Naive thymus-derived CD4-positive, alpha-beta T cell (primary cell): ENCODE results near the gene INPP5A. TPM values are rescaled to one million over a fixed set of nuclear protein-coding genes. Genes with fewer than 3 reads are reported as not detected.

Experiments used
- ATAC-seq: fragments of 150-1000 bp; cut with Tn5 transposase; 2 replicates; pipeline ENCODE4 v1.10.0; 2021; ENCODE audit warnings: mild to moderate bottlenecking, moderate library complexity
- CTCF ChIA-PET: fragments of 350-600 bp; sonication (Branson Sonifier 250); formaldehyde crosslinking; loops from one replicate; lab custom pipeline; 2021; ENCODE audit warnings: antibody characterized with exemption; lab: Charles Lee
- POLR2A ChIA-PET: fragments of 350-600 bp; sonication (Branson Sonifier 250); formaldehyde crosslinking; loops from one replicate; lab custom pipeline; 2021; ENCODE audit warnings: antibody characterized with exemption, inconsistent platforms; lab: Charles Lee
- DNase-seq, 9 donors: peaks; one replicate each; pipeline versions ENCODE4 v3.0.0 to v3.0.0-alpha.2; 2020 to 2022; ENCODE audit warnings: mixed read lengths in 1 of 9
- H3K27ac ChIP-seq: one replicate; pipeline ENCODE4 v1.7.0; 2013; ENCODE audit warnings: mild to moderate bottlenecking, low read depth, low read length, moderate library complexity
- H3K27me3 ChIP-seq, 2 donors: one replicate each; pipeline ENCODE4 v1.7.0; 2013; ENCODE audit warnings: low read length in 2 of 2, mild to moderate bottlenecking in 2 of 2, moderate library complexity in 2 of 2; ENCODE audit not compliant: control insufficient read depth in 2 of 2, insufficient read depth in 2 of 2
- H3K36me3 ChIP-seq, 3 experiments: 1 replicate in 2 of 3; 2 replicates in 1 of 3; pipeline ENCODE4 v1.7.0; 2013; ENCODE audit warnings: low read length in 3 of 3, mild to moderate bottlenecking in 3 of 3, moderate library complexity in 1 of 3; ENCODE audit not compliant: insufficient read depth in 3 of 3, control insufficient read depth in 2 of 3
- H3K4me1 ChIP-seq, 2 donors: one replicate each; pipeline ENCODE4 v1.7.0; 2013; ENCODE audit warnings: low read length in 2 of 2, mild to moderate bottlenecking in 2 of 2, moderate library complexity in 1 of 2; ENCODE audit not compliant: control insufficient read depth in 2 of 2, insufficient read depth in 2 of 2
- H3K4me3 ChIP-seq: 2 replicates; pipeline ENCODE4 v1.7.0; 2013; ENCODE audit warnings: mild to moderate bottlenecking, low read length
- H3K9me3 ChIP-seq, 3 experiments: 1 replicate in 2 of 3; 2 replicates in 1 of 3; pipeline ENCODE4 v1.7.0; 2013; ENCODE audit warnings: low read length in 3 of 3; ENCODE audit not compliant: control insufficient read depth in 2 of 3
- H3K27ac Mint-ChIP-seq, 9 donors: one replicate each; pipeline ENCODE4 v1.8.0; 2020 to 2022; ENCODE audit warnings: mixed read lengths in 9 of 9, mild to moderate bottlenecking in 8 of 9, moderate library complexity in 5 of 9, inconsistent platforms in 2 of 9
- H3K27me3 Mint-ChIP-seq, 5 donors: one replicate each; pipeline ENCODE4 v1.8.0; 2021 to 2022; ENCODE audit warnings: mixed read lengths in 5 of 5, mild to moderate bottlenecking in 1 of 5
- H3K36me3 Mint-ChIP-seq, 5 donors: one replicate each; pipeline ENCODE4 v1.8.0; 2020 to 2022; ENCODE audit warnings: mixed read lengths in 5 of 5, mild to moderate bottlenecking in 3 of 5, inconsistent platforms in 1 of 5
- H3K4me1 Mint-ChIP-seq, 7 donors: one replicate each; pipeline ENCODE4 v1.8.0; 2020 to 2022; ENCODE audit warnings: mixed read lengths in 7 of 7, mild to moderate bottlenecking in 3 of 7, inconsistent platforms in 1 of 7
- H3K4me3 Mint-ChIP-seq, 10 donors: one replicate each; pipeline ENCODE4 v1.8.0; 2020 to 2022; ENCODE audit warnings: mild to moderate bottlenecking in 10 of 10, mixed read lengths in 10 of 10, moderate library complexity in 6 of 10, inconsistent platforms in 2 of 10
- H3K9me3 Mint-ChIP-seq, 11 donors: one replicate each; pipeline ENCODE4 v1.8.0; 2020 to 2022; ENCODE audit warnings: mixed read lengths in 11 of 11, mild to moderate bottlenecking in 4 of 11, inconsistent platforms in 1 of 11, moderate library complexity in 1 of 11
- intact Hi-C, 2 donors: fragments of 100-400 bp; cut with micrococcal nuclease; formaldehyde crosslinking; loops; one replicate each; pipeline ENCODE4 v1.15.1; 2023
- polyA plus RNA-seq, 2 donors: library from polyadenylated mRNA; unstranded; fragments of 300-500 nt; fragmentation: Illumina TruSeq; gene quantifications; one replicate each; pipeline ENCODE4 v1.2.3, GENCODE V29; 2021
- total RNA-seq, 6 experiments: library from RNA in 5 of 6; stranded (reverse) in 5 of 6; gene quantifications; 1 replicate in 5 of 6; 2 replicates in 1 of 6; pipeline ENCODE4 v1.2.3 and lab custom pipeline; 2021 to 2026

INPP5A gene
- total and polyA plus RNA-seq, 7 experiments from 2014 or later, result 0.97 to 30.7 (median 25.0) TPM

DNA sequence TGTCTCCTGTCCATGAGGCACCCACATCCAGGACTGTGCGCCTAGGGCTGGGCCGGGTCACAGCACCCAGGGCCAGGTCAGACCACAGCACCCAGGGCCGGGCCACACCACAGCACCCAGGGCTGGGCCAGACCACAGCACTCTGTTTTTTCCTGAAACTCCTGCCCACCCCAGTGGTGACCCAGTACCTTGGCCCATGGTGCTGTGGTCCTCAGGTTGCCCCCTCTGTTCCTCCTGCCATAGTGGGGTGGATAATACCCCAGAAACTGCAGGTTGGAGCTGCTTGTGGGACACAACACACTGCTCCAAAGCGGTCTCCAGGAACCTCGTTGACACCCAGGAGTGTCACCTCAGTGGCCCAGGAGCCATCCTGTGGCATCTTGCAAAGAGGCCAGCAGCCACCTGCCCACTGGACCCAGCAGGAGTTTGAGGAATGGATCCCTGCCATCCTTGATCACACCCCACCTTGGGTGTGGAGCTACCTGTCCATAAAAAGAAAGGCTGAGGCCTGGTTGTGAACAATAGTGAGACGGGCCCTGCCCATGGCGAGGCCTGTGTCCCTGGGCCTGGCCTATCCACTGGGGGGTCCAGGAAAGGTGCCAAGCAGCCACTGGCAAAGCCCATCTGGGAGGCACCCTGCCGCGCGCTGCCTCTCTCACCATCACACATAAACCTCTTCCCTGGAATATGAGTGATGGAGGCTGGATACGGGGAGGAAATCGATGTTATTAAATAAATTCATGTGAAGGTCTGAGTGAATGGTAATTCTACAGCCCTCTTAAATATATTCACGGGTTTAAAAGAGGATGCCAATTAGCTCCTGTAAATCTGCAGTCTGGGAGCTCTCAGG is 159.4 kb downstream of the INPP5A start:
- H3K27me3 ChIP-seq, result no peaks in the 10 kb centered on the region
- Mint-ChIP-seq H3K27me3 (no peaks in the 10 kb centered on the region), H3K9me3 (peaks cover 0 to 18% (median 10%) of the 10 kb centered on the region in 11 donors), H3K27ac (no peak overlapping the region), H3K36me3 (peaks cover 12 to 65% (median 55%) of the 10 kb centered on the region in 5 donors), H3K4me3 (no peak overlapping the region), H3K4me1 (peaks cover 0 to 20% (median 12%) of the 10 kb centered on the region in 7 donors)
- intact Hi-C loops, result no loop called here
- ChIA-PET CTCF (no interaction called here), POLR2A (no interaction called here)
- peak; percentile 26 for ATAC-seq
- H3K9me3 ChIP-seq, result no peaks in the 10 kb centered on the region
- H3K27ac ChIP-seq, result no peak overlapping the region
- no peak for DNase-seq
- H3K36me3 ChIP-seq, result peaks cover 0 to 41% (median 0%) of the 10 kb centered on the region in 3 experiments
- no peaks in the 10 kb centered on the region for H3K4me1 ChIP-seq
- no peak overlapping the region for H3K4me3 ChIP-seq

GRCh38 chr10:132697578-132698200 is 160.1 kb downstream of the INPP5A start:
- Mint-ChIP-seq H3K36me3 (peaks cover 10 to 67% (median 54%) of the 10 kb centered on the region in 5 donors), H3K27me3 (no peaks in the 10 kb centered on the region), H3K9me3 (peaks cover 0 to 21% (median 10%) of the 10 kb centered on the region in 11 donors), H3K4me1 (peaks cover 0 to 21% (median 14%) of the 10 kb centered on the region in 7 donors), H3K4me3 (no peak overlapping the region), H3K27ac (no peak overlapping the region)
- H3K9me3 ChIP-seq, result no peaks in the 10 kb centered on the region
- no peaks in the 10 kb centered on the region for H3K27me3 ChIP-seq
- no peaks in the 10 kb centered on the region for H3K4me1 ChIP-seq
- ATAC-seq (no peak), DNase-seq (no peak)
- H3K4me3 ChIP-seq, result no peak overlapping the region
- no peak overlapping the region for H3K27ac ChIP-seq
- CTCF ChIA-PET, result no interaction called here
- intact Hi-C loops, result no loop called here
- H3K36me3 ChIP-seq, result peaks cover 0 to 46% (median 0%) of the 10 kb centered on the region in 3 experiments
- POLR2A ChIA-PET, result no interaction called here

DNA sequence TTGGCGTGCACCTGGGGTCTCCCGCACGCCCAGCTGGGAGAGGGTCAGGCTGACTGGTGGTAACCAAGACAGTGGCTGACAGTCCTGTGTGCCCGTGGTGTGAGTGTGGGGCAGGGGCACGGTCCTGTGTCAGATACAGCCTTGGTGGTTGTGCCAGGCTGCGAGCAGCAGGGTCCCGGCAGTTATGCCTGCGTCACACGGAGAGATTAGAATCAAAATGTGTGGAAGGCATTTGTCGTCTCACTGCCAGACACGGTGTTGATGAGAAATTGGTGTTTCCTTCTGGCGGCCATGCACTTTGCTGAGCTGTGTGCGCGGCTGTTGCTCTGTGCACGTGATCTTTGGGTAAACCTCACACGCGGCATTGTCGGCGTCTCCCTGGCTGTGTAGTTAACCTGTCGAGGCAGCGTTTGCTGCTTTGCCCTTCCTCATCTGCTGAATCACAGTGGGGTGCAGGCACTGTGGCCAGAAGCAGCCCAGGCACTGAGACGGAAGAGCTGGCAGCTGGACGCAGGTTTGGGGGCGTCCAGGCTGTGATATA is 160.7 kb downstream of the INPP5A start:
- intact Hi-C loops, result no loop called here
- Mint-ChIP-seq H3K4me1 (peaks cover 0 to 21% (median 14%) of the 10 kb centered on the region in 7 donors), H3K27me3 (no peaks in the 10 kb centered on the region), H3K36me3 (peaks cover 8 to 67% (median 48%) of the 10 kb centered on the region in 5 donors), H3K27ac (no peak overlapping the region), H3K4me3 (no peak overlapping the region), H3K9me3 (peaks cover 0 to 17% (median 12%) of the 10 kb centered on the region in 11 donors)
- no peak for ATAC-seq
- CTCF ChIA-PET, result no interaction called here
- DNase-seq, result no peak
- peaks cover 0 to 52% (median 0%) of the 10 kb centered on the region in 3 experiments for H3K36me3 ChIP-seq
- no peaks in the 10 kb centered on the region for H3K9me3 ChIP-seq
- POLR2A ChIA-PET, result no interaction called here
- no peak overlapping the region for H3K4me3 ChIP-seq
- no peaks in the 10 kb centered on the region for H3K4me1 ChIP-seq
- no peaks in the 10 kb centered on the region for H3K27me3 ChIP-seq
- no peak overlapping the region for H3K27ac ChIP-seq

GRCh38 chr10:132698761-132699391 is 161.3 kb downstream of the INPP5A start:
- H3K4me3 ChIP-seq, result no peak overlapping the region
- ATAC-seq, result no peak
- peaks cover 0 to under 1% (median 0%) of the 10 kb centered on the region in 3 experiments for H3K9me3 ChIP-seq
- Mint-ChIP-seq H3K27me3 (no peaks in the 10 kb centered on the region), H3K27ac (no peak overlapping the region), H3K4me1 (peaks cover 0 to 18% (median 10%) of the 10 kb centered on the region in 7 donors), H3K9me3 (peaks cover 0 to 13% (median 11%) of the 10 kb centered on the region in 11 donors), H3K4me3 (no peak overlapping the region), H3K36me3 (peaks cover 4 to 68% (median 46%) of the 10 kb centered on the region in 5 donors)
- intact Hi-C loops, result no loop called here
- POLR2A ChIA-PET, result no interaction called here
- peaks cover 0 to 58% (median 0%) of the 10 kb centered on the region in 3 experiments for H3K36me3 ChIP-seq
- H3K27me3 ChIP-seq, result no peaks in the 10 kb centered on the region
- H3K27ac ChIP-seq, result no peak overlapping the region
- DNase-seq, result no peak
- CTCF ChIA-PET, result interaction anchor here (0.5 kb wide), 1 partner anchor 150 kb away, joined by 3 read pairs; no protein-coding TSS in a partner anchor
- no peaks in the 10 kb centered on the region for H3K4me1 ChIP-seq

DNA sequence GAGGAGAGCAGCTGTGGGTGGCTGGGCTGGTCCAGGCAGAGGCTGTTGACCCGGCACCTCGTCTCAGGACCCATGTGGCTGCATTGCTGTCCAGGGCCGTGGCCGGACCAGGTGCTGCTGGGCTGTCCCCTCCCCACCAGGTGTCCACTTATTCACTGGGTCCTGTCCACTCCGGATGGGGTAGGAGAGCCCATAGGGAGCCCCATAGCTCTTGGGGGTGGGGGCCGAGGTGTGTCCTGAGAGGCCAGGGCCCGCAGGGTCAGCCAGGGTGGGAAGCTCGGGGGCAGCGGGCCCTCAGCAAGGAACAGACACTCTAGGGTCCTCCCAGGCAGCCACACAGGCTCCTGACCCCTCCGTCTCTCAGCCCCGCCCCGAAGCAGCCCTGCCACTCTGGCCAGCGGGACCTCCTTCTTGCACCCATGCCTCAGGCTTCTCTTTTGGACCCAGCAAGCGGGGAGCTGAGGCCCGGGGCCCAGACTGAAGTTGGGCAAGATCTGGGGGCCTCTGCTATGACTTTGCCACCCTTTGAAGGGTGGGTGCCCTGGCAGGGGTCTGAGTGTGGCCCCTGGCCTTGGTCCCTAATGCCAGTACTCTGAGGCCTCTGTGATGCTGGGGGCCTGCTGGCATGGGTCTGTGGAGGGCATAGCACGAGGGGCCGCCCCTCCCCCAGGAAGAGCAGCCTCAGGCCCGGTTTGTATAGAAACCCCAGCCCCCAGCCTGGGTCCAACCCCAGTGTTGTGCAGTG is 162.0 kb downstream of the INPP5A start:
- H3K9me3 Mint-ChIP-seq, result peaks cover 0 to 11% (median 6%) of the 10 kb centered on the region in 11 donors
- no peak overlapping the region for H3K4me3 Mint-ChIP-seq
- H3K27ac Mint-ChIP-seq, result no peak overlapping the region
- Histone ChIP-seq H3K27ac (no peak overlapping the region), H3K4me1 (no peaks in the 10 kb centered on the region), H3K27me3 (no peaks in the 10 kb centered on the region), H3K4me3 (no peak overlapping the region), H3K36me3 (peaks cover 0 to 65% (median 0%) of the 10 kb centered on the region in 3 experiments), H3K9me3 (peaks cover 0 to 7% (median 0%) of the 10 kb centered on the region in 3 experiments)
- intact Hi-C loops, result no loop called here
- peaks cover 0 to 16% (median 8%) of the 10 kb centered on the region in 7 donors for H3K4me1 Mint-ChIP-seq
- DNase-seq (no peak), ATAC-seq (no peak)
- ChIA-PET POLR2A (no interaction called here), CTCF (interaction anchor here (0.5 kb wide), 1 partner anchor 149 kb away, joined by 3 read pairs; no protein-coding TSS in a partner anchor)
- H3K27me3 Mint-ChIP-seq, result no peaks in the 10 kb centered on the region
- peaks cover 4 to 64% (median 39%) of the 10 kb centered on the region in 5 donors for H3K36me3 Mint-ChIP-seq
